ENCODE results near the gene GNGT2.

GNGT2 gene

GRCh38 chr17:49235896-49236295, 25.5 kb upstream of the GNGT2 start:
- intact Hi-C loops (cut with DNase I; ENCODE audit: low total_unique reads) = no loop called here
- DNase-seq = no peak
- Histone ChIP-seq H3K36me3 (no peaks in the 10 kb centered on the region), H3K4me3 (no peak overlapping the region), H3K9me3 (no peaks in the 10 kb centered on the region), H3K27me3 (peaks cover 0 to 9% of the 10 kb centered on the region in 2 donors), H3K4me1 (peaks cover 0 to 6% (median 2%) of the 10 kb centered on the region in 4 donors), H3K27ac (no peak overlapping the region)
- TF ChIP-seq CTCF (IDR thresholded peaks at IDR 0.05) = no peak

GRCh38 chr17:49234509-49235080, 24.2 kb upstream of the GNGT2 start:
- TF ChIP-seq CTCF (IDR thresholded peaks at IDR 0.05) = no peak
- no peak overlapping the region for H3K27ac ChIP-seq
- no peaks in the 10 kb centered on the region for H3K36me3 ChIP-seq
- intact Hi-C loops (cut with DNase I; ENCODE audit: low total_unique reads) = no loop called here
- H3K4me1 ChIP-seq = peaks cover 0 to 19% (median 14%) of the 10 kb centered on the region in 4 donors
- no peak overlapping the region for H3K4me3 ChIP-seq
- peaks cover 0 to 13% of the 10 kb centered on the region in 2 donors for H3K27me3 ChIP-seq
- DNase-seq = no peak
- no peaks in the 10 kb centered on the region for H3K9me3 ChIP-seq

GRCh38 chr17:49231563-49231894, 21.2 kb upstream of the GNGT2 start:
- H3K4me3 ChIP-seq = peak overlapping the region in 1 of 2 donors; percentile 37
- peaks cover 0 to 39% of the 10 kb centered on the region in 2 donors for H3K27me3 ChIP-seq
- no peak for TF ChIP-seq CTCF (IDR thresholded peaks at IDR 0.05)
- H3K9me3 ChIP-seq = no peaks in the 10 kb centered on the region
- no peaks in the 10 kb centered on the region for H3K36me3 ChIP-seq
- DNase-seq = no peak
- H3K4me1 ChIP-seq = peaks cover 0 to 20% (median 14%) of the 10 kb centered on the region in 4 donors
- no peak overlapping the region for H3K27ac ChIP-seq
- intact Hi-C loops (cut with DNase I; ENCODE audit: low total_unique reads) = no loop called here

GRCh38 chr17:49230636-49231562, 20.5 kb upstream of the GNGT2 start, which contains the start of gene PHOSPHO1:
Gene PHOSPHO1 (minus strand): TSS chr17:49230787. CDS start chr17:49226691, 4,096 bp downstream.
- peaks cover 0 to 45% of the 10 kb centered on the region in 2 donors for H3K27me3 ChIP-seq
- no peaks in the 10 kb centered on the region for H3K9me3 ChIP-seq
- intact Hi-C loops (cut with DNase I; ENCODE audit: low total_unique reads) = no loop called here
- peak within 1 kb of the TSS; percentile 37 to 50 for H3K4me3 ChIP-seq
- TF ChIP-seq CTCF (IDR thresholded peaks at IDR 0.05) = no peak
- peaks cover 0 to 20% (median 14%) of the 10 kb centered on the region in 4 donors for H3K4me1 ChIP-seq
- DNase-seq = peak; percentile 63 to 82
- H3K27ac ChIP-seq = no peak within 1 kb of the TSS
- H3K36me3 ChIP-seq = no peaks in the 10 kb centered on the region

GRCh38 chr17:49229805-49230600, 19.6 kb upstream of the GNGT2 start:
- no peak for TF ChIP-seq CTCF (IDR thresholded peaks at IDR 0.05)
- H3K4me1 ChIP-seq = peaks cover 0 to 20% (median 14%) of the 10 kb centered on the region in 4 donors
- H3K4me3 ChIP-seq = peak overlapping the region; percentile 37 to 50
- peaks cover 0 to 51% of the 10 kb centered on the region in 2 donors for H3K27me3 ChIP-seq
- no peak for DNase-seq
- H3K9me3 ChIP-seq = no peaks in the 10 kb centered on the region
- intact Hi-C loops (cut with DNase I; ENCODE audit: low total_unique reads) = loop anchor here (5.0 kb wide), 1 partner anchor 48 kb away; no protein-coding TSS in a partner anchor
- H3K27ac ChIP-seq = no peak overlapping the region
- H3K36me3 ChIP-seq = no peaks in the 10 kb centered on the region

All from tibial artery (tissue), 4 donors.